Neural cell (in vitro differentiated cells): ENCODE results near the gene NPEPPS. TPM values are rescaled to one million over a fixed set of nuclear protein-coding genes. Genes with fewer than 3 reads are reported as not detected.
"Not testable (repeated sequence)": the region's sequence is repeated elsewhere in the genome, so short reads cannot be mapped to it uniquely, and the experiment has no call there.

Source experiments
- H2AFZ ChIP-seq: fragments of 200-600, 300-800 bp; sonication (generic), shearing (Covaris generic); 2 replicates; pipeline ENCODE4 v1.6.0; 2014; ENCODE audit warnings: low read depth, mild to moderate bottlenecking, antibody characterized with exemption, low read length, moderate library complexity
- H3F3A ChIP-seq: fragments of 200-600 bp; shearing (Covaris generic); 2 replicates; pipeline ENCODE4 v1.6.1; 2016; ENCODE audit warnings: mild to moderate bottlenecking, moderate library complexity, mixed read lengths, antibody characterized with exemption, low read length; ENCODE audit not compliant: insufficient read depth, poor library complexity, severe bottlenecking
- H3K27ac ChIP-seq: fragments of 200-600, 300-800 bp; sonication (generic), shearing (Covaris generic); 2 replicates; pipeline ENCODE4 v1.5.1; 2014; ENCODE audit warnings: mild to moderate bottlenecking, low read length, moderate library complexity
- H3K27me3 ChIP-seq: fragments of 300-800, 200-600 bp; sonication (generic), shearing (Covaris generic); 2 replicates; pipeline ENCODE4 v1.6.0; 2014; ENCODE audit warnings: mild to moderate bottlenecking, low read depth, low read length, moderate library complexity; ENCODE audit not compliant: insufficient read depth
- H3K36me3 ChIP-seq: fragments of 300-800, 200-600 bp; sonication (generic), shearing (Covaris generic); 2 replicates; pipeline ENCODE4 v1.5.1; 2014; ENCODE audit warnings: mild to moderate bottlenecking, antibody characterized with exemption, low read length, moderate library complexity; ENCODE audit not compliant: insufficient read depth
- H3K4me2 ChIP-seq: fragments of 300-800, 200-600 bp; sonication (generic), shearing (Covaris generic); 2 replicates; pipeline ENCODE4 v1.6.0; 2014; ENCODE audit warnings: mild to moderate bottlenecking, low read length
- H3K4me3 ChIP-seq: fragments of 300-800, 200-600 bp; sonication (generic), shearing (Covaris generic); 2 replicates; pipeline ENCODE4 v1.5.1; 2014; ENCODE audit warnings: mild to moderate bottlenecking, low read length, moderate library complexity
- H3K79me2 ChIP-seq: fragments of 200-600 bp; shearing (Covaris generic); replicated peaks from 2 replicates; pipeline ENCODE4 v1.6.0; 2014; ENCODE audit warnings: mild to moderate bottlenecking, low read length, moderate library complexity; ENCODE audit not compliant: insufficient read depth
- H3K9ac ChIP-seq: fragments of 300-800, 200-600 bp; sonication (generic), shearing (Covaris generic); 2 replicates; pipeline ENCODE4 v1.6.1; 2016; ENCODE audit warnings: mild to moderate bottlenecking, low read length, mixed read lengths
- H3K9me2 ChIP-seq: fragments of 200-600 bp; shearing (Covaris generic); 2 replicates; pipeline ENCODE4 v1.6.1; 2016; ENCODE audit warnings: mild to moderate bottlenecking, low read length, mixed read lengths; ENCODE audit not compliant: insufficient read depth
- H3K9me3 ChIP-seq: fragments of 200-600, 300-800 bp; sonication (generic), shearing (Covaris generic); 2 replicates; pipeline ENCODE4 v1.6.1; 2016; ENCODE audit warnings: mild to moderate bottlenecking, mixed run types, low read length, moderate library complexity, mixed read lengths
- H4K20me1 ChIP-seq: fragments of 200-600 bp; shearing (Covaris generic); 2 replicates; pipeline ENCODE4 v1.6.1; 2016; ENCODE audit warnings: mild to moderate bottlenecking, mixed run types; ENCODE audit not compliant: insufficient read depth
- polyA plus RNA-seq: library from polyadenylated mRNA; depleted of rRNA; stranded (reverse); fragments of >200 nt; gene quantifications from 2 replicates; pipeline ENCODE4 v1.2.3, GENCODE V29; 2014

The NPEPPS gene
- polyA plus RNA-seq, 1 donor from 2014 or later, result 150 TPM

GRCh38 chr17:47562406-47562705 lies 31.4 kb downstream of the NPEPPS start:
- not testable (repeated sequence) for H3K27ac ChIP-seq

GRCh38 chr17:47567261-47567660 lies 36.4 kb downstream of the NPEPPS start:
- not testable (repeated sequence) for H3K27ac ChIP-seq, H3K4me3 ChIP-seq, H3K9me2 ChIP-seq, H3K4me2 ChIP-seq, H3K9me3 ChIP-seq, H3K79me2 ChIP-seq, H3F3A ChIP-seq, H3K36me3 ChIP-seq, H4K20me1 ChIP-seq, H3K9ac ChIP-seq, H3K27me3 ChIP-seq, H2AFZ ChIP-seq

More at GRCh38 chr17:47562406-47562705, 31.4 kb downstream of the NPEPPS start:
- H3K79me2 ChIP-seq, H4K20me1 ChIP-seq, H3K9me3 ChIP-seq, H3K9me2 ChIP-seq, H3F3A ChIP-seq, H2AFZ ChIP-seq, H3K27me3 ChIP-seq, H3K4me2 ChIP-seq, H3K36me3 ChIP-seq, H3K4me3 ChIP-seq, H3K9ac ChIP-seq: not testable (repeated sequence)

- not testable (repeated sequence) for H4K20me1 ChIP-seq, H3K9me2 ChIP-seq, H3K4me3 ChIP-seq, H3K27me3 ChIP-seq, H3K4me2 ChIP-seq, H2AFZ ChIP-seq, H3K36me3 ChIP-seq, H3K27ac ChIP-seq, H3K9ac ChIP-seq, H3K9me3 ChIP-seq, H3F3A ChIP-seq, H3K79me2 ChIP-seq
Observed at GRCh38 chr17:47572561-47572960, 41.7 kb downstream of the NPEPPS start.

- not testable (repeated sequence) for H3K4me3 ChIP-seq, H2AFZ ChIP-seq, H3K4me2 ChIP-seq, H3F3A ChIP-seq, H3K79me2 ChIP-seq, H3K27me3 ChIP-seq, H3K36me3 ChIP-seq, H3K9ac ChIP-seq, H4K20me1 ChIP-seq, H3K9me3 ChIP-seq, H3K9me2 ChIP-seq, H3K27ac ChIP-seq
Observed at GRCh38 chr17:47582416-47582815, 51.5 kb downstream of the NPEPPS start.

- H3K9me2 ChIP-seq, H4K20me1 ChIP-seq, H3K27ac ChIP-seq, H3K4me2 ChIP-seq, H3K36me3 ChIP-seq, H2AFZ ChIP-seq, H3K79me2 ChIP-seq, H3F3A ChIP-seq, H3K4me3 ChIP-seq, H3K9ac ChIP-seq, H3K27me3 ChIP-seq, H3K9me3 ChIP-seq: not testable (repeated sequence)
Observed at GRCh38 chr17:47586378-47587055, 55.6 kb downstream of the NPEPPS start.

GRCh38 chr17:47593522-47593921 lies 62.6 kb downstream of the NPEPPS start:
- not testable (repeated sequence) for H4K20me1 ChIP-seq, H3K9ac ChIP-seq, H3K9me3 ChIP-seq, H2AFZ ChIP-seq, H3K27me3 ChIP-seq, H3K36me3 ChIP-seq, H3K27ac ChIP-seq, H3K79me2 ChIP-seq, H3F3A ChIP-seq, H3K4me2 ChIP-seq, H3K9me2 ChIP-seq, H3K4me3 ChIP-seq
